NAMALWA (cell line): ENCODE data around the gene RBM4.

Experiments
- DNase-seq: peaks from one replicate; pipeline ENCODE4 v3.0.0-alpha.2; 2015; ENCODE audit warnings: low spot score

Gene RBM4

GRCh38 chr11:66689661-66690590, 51.4 kb downstream of the RBM4 start:
- no peak for DNase-seq

DNA sequence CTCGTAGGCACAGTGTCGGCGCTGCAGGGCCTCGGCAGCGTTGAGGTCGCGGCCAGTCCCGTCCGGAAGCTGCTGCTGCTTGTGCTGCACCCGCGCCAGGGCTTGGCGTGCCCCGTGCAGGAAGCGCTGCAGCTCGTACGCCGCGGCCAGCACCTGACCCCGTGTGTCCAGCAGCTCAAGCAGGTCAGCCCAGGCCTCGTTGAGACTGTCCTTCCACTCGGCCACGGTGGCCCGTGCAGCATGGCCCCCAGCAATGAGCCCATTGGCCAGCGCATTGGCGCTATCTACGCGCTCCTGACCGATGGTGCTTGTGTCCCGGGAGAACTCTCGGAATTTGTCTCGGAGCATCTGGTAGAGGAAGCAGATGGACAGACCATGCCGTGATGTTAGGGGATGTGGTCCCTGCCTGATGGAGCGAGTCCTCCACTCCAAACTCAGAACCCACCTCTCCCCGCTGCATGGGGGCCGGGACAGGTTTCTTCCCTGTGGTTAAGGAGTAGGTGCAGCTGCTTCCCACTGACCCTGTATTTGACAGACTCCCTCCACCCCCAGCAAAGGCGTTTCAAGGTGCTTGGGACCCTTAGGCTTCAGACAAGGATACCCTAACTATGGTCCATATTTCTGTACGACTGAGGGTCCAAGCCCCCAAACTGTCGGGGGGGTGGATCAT, 52.9 kb downstream of the RBM4 start:
- no peak for DNase-seq

GRCh38 chr11:66692446-66692845, 53.9 kb downstream of the RBM4 start:
- DNase-seq = no peak

- no peak for DNase-seq
These were observed 54.4 kb downstream of the RBM4 start for GRCh38 chr11:66692871-66693331.

DNA sequence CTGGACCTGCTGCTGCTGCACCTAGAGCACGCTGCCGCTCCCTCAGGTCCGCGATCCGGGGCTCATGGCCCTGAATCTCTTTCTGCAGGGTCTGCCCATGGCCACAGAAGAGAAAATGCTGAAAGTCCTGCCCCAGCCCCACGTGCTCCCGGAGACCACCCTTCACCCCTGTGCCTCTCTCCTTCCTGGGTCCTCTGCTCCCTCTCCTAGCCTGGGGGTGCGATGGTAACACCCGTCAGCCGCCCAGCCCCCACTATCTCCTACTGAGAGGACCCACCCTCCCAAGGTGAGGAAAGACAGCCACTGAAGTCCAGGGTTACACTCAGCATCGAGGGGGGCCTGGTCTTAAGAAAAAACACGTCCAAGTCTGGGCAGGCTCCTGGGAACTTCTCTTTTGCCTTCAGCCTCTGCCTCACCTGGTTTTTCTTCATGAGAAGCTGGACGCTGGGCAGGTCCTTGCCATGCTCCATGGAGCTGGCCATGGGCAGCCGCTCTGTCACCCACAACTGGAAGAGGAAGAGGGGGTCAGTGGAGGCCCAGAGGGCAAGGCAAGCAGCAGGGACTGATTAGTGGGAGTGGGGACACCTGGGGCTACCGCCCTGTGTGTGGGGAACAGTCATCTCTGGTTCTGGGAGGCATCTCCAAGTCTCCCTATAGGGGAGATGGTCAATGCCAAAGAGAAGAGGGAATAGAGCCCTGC, 55.0 kb downstream of the RBM4 start:
- no peak for DNase-seq

DNA sequence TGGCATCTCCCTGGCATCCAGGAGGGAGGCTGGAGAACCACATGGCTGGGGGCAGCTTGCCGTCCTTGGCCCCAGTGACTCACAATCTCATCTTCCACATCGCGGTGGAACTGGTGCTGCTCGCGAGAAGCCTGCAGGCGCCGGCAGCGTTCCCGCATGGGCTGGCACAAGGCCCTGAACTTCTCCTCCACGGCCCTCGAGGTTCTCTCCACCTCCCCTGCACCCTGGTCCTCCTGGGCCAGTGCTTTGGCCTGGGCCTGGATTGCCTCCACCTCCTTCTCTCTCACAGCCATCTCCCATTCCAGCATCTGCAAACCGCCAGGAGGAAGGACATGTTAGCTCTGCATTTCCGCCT, 55.5 kb downstream of the RBM4 start:
- DNase-seq = no peak

- peak; percentile 87 for DNase-seq
These were observed 56.3 kb downstream of the RBM4 start for GRCh38 chr11:66694732-66695207.
